AML-193 (cell line): ENCODE measurements around the gene DHCR7.

ENCODE experiments used
- DNase-seq, 2 experiments: peaks; one replicate each; lab custom pipeline; 2025; lab: John Stamatoyannopoulos, UW

The DHCR7 gene

DNA sequence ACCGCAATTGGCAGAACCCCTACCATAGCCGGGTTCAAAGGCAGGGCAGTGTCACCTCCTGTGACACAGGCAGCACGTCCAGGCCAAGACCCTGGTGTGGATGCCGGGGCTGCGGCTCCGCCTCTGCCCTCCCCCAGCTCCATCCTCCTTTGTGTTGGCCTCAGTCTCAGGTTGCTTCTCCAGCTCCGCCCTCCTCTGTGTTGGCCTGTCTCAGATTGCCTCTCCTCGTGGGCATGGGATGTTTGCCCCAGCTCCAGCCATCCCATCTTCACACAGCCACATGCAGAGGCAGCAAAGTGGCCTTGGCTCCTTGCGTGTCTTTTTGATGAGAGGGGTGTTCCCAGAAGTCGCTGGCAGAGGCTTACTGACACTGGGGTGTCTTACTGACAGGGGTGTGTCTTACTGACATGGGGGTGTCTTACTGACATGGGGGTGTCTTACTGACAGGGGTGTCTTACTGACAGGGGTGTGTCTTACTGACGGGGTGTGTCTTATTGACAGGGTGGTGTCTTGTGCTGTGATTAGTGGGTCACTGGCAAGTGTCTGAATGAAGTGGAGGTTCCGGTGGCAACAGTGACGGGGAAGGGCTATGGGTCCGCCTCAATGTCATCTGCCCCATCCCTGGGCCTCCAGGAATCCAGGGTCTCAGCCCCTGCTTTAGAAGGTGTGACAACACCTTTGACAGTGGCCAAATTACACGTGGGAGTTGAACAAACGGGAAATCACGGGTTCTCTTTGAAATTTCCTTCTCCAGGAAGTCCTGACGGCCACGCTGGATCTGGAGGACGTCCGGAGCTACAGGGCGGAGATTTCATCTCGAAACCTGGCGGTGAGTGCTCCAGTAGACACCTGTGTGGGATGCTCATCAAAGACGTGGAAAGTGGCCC lies 29.7 kb upstream of the DHCR7 start:
- no peak for DNase-seq

DNA sequence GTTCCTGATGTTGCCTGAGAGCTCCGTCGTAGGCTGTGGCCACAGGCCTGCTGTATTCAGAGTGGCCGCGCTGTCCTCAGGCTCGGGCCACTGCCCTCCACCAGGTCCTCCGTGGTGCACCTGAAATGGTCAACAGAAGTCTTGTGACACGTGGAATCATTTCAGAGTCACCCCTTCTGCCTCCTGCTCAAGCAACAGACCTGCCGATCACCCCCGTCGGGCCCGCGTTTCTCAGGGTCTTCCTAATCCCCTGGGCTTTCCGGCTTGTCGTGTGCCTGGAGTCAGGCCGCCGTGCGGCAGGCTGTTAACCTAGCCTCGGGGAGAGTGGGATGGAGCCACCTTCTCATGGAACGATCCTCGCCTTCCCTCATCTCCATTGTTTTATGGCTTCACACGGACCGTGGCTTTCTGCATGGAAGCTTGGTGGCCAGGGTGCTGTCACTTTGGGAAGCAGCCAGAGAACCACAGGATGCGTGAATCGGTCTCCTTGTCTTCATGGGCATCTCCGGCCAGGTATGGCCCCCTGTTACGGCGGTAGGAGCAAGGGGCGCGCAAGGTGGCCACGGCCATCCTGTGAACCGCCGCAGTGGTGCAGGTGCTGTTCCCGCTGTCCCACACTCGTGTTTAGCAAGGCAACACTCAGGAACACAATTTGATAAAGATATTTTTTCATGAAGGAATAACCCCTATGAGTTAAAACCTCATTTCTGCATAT lies 28.9 kb upstream of the DHCR7 start:
- no peak for DNase-seq

DNA sequence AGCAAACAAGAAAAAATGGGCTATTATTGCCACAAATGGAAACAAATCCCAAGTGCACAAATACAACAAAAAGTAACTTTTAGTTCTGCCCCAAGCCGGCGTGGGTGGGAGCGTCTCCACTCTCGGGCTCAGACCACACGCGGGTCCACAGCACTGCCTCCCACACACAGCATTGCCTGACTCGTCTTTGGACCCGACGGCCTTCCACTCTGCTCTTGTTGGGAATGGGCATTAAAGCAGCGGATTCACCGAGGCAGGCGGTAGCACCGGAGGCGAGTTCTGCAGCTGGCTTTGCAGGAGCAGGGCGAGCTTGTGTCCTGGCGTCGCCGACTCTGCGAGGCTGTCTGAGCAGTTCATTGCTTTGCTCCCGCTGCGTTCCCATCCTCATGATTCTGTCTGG lies 27.8 kb upstream of the DHCR7 start:
- DNase-seq = no peak

DNA sequence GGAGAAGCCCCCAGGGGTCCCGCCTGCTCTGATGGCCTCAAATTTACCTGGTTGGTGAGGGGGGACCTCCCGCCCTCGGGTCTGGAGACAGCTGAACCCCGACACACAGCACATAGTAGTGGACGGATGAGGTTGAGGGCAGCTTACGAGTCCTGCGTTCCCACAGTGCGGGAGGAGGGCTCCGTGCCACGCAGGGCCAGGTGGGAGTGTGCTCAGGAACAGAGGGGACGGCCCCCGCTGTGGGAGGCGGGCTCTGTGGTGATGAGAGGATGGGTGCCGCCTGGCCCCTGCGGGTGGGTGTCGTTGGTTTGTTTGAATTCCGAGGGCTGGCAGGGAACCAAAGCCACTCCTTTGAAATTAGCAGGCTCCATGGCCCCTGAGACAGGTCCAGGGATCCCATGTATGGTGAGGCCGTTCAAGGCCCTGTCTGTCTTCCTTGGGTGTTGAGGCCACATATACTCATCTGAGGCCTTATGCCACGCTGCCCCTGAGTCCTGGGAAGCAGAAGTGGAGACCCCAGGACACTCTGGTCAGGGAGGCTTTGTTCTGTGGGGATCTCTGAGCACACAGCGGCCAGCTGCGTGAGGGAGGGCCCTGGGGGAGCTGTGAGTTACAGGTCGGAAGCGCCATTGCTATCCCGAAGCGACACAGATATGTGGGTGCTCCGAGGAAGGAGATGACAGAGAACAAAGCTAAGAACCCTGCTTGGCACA lies 26.7 kb upstream of the DHCR7 start:
- DNase-seq = no peak

DNA sequence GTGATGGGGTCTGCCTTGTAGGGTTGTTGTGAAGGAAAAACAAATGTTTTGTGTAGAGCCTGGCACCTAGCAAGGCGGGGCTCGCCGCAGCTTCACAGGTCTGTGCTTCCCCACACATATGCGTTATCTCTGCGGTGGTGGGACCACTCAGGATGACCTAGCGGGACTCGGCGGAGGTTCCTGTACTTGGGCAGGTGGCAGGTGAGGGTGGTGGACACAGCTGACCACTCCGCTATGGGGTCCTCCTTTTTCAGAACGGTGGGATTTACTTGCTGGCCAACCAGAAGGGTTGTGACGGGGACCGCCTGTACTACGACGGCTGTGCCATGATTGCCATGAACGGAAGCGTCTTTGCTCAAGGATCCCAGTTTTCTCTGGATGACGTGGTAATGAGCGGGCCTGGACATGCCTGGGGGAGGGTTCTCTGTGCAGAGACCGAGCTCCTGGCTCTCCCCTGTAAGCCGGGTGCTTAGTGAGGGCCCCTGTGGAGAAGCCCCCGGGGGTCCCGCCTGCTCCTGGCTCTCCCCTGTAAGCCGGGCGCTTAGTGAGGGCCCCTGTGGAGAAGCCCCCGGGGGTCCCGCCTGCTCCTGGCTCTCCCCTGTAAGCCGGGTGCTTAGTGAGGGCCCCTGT lies 26.1 kb upstream of the DHCR7 start:
- DNase-seq = no peak

DNA sequence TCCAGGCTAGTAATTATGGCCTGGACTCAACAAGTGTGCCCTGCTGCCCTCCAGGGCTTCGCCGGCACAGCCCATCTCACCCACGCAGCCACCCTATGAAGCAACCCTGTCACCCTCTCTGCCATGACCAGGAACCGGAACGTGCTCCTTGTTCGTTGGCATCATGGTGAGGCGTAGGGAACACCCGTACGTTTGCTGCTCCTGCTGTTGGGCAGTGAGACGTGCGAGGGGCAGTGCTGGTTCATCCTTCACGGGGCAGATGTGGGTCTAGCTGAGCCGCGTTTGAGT lies 25.5 kb upstream of the DHCR7 start:
- DNase-seq = no peak

DNA sequence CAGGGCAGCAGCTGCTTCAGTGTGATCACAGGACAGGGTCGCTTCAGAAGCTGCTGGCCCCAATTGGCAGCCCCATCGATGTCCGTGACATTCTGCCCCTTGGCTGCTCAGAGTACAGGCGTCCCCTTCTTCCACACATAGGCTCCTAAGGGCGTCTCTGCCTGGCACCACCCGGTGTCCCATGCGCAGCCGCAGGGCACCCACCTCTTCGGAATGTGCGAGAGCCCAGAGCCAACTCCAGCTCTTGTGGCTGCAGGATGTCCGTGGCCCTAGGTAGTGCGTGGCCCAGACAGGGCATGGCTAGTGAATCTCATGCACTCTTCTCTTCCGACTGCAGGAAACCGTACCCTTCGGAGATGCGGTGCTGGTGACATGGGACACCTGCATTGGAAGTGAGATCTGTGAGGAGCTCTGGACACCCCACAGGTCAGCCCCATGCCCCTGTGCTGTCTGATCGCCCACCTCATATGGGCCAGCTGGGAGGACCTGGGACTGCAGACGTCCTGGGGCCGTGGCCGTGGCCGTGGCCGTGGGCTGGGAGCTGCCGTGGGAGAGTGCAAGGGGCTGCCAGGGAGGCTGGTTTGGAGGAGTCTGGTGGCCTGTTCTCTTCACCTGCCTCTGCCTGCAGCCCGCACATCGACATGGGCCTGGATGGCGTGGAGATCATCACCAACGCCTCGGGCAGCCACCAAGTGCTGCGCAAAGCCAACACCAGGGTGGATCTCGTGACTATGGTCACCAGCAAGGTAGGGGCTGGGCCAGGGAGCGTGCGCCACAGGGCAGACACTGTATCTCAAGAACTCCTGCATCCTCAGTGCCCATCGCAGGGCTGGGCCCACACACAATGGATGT lies 25.0 kb upstream of the DHCR7 start:
- DNase-seq = no peak

DNA sequence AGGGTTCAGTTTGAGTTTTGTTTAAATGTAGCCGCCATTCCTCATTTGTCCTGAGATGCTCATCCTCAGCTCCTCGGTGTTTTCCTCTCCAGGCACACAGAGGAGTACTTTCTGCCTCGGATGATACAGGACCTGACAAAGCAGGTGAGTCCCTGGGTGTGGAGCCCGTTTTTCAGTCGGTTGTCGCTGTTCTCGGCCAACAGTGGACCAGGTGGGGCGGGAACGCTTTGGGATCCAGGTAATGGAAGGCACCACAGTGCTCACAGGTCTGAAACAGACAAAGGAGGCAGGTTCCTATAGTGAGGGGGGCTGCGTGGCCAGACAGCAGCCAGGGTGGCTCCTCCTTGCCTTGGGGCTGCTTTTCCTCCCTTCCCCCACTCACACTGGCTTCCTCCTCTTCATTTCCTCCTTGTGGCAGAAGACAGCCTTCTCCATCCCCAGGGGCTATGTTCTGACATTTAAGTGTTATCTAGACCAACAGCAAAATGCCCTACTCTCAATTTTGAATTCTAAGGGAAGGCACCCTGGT lies 24.2 kb upstream of the DHCR7 start:
- no peak for DNase-seq

DNA sequence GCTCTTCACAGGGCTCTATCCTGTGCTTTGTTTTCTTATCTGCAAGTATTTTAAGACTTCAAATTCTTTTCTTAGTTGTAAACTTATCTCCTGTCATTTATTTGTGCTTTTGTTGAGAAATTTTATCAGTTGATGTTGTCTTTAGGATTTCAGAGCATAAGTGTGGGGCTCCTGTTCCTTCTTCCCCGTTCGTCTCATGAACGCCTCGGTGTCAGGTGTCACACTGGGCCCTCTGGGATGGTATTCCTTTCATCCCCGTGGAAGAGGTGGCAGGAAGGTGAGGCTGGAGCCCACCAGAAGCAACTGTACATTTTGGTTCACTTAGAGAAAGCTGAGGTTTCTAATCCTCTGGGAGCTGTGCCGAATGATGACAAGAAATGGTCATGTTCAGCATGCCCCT lies 22.8 kb upstream of the DHCR7 start:
- DNase-seq = no peak

DNA sequence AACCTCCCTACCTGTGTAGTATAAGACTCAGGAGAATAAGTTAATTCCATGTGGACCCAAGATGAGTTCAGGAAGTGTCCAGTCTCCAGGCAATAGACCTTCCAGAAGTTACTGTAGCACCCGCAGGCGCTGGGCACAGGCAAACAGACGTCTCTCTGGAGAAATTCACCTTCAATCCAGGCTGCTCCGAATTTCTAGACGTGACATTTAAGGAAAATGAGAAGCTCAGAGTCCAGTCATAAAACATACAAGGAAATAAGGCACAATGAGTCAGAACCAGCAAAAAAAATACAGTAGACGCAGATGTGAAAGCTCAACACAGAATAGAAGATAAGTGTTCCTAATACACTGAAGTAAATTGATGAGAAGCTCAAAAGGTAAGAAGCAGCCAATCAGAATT lies 19.0 kb upstream of the DHCR7 start:
- DNase-seq = no peak

DNA sequence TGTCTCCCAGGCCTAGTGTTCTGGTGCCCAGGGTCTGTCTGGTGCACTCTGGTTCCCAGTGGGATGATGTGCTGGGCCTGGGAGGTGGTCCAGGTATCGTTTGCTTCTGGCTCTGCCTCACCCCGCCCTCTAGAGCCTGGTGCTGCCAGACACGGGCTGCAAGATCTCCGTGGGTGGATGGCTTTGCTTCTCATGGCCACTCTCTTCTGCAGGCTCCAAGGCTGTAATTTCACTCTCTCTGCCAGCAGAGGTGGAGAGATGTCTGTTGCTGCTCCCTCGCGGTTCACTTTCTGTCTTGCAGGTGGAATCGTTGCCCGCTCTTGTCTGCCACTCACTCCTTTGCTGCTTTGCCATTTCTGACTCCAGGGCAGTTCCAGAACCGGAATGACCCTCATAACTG lies 18.2 kb upstream of the DHCR7 start:
- no peak for DNase-seq

DNA sequence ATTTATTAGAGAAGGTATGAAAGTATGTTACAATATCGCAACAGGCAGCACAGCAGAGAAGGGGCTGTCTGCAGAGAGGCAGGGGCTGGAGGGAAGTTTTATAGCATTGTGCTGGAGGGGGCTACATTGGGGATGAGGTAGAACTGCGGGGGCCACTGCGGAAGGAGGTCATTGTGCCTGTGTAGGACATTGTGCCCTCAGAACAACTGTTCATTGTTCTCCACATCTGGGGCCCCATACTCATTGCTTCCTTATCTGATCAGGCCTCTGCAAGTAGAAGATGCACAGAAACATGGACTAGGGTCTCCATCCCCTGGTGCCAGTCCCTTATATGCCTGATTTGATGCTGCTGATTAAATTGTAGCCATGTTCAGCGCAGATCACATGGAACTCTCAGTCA lies 16.9 kb upstream of the DHCR7 start:
- DNase-seq = no peak

DNA sequence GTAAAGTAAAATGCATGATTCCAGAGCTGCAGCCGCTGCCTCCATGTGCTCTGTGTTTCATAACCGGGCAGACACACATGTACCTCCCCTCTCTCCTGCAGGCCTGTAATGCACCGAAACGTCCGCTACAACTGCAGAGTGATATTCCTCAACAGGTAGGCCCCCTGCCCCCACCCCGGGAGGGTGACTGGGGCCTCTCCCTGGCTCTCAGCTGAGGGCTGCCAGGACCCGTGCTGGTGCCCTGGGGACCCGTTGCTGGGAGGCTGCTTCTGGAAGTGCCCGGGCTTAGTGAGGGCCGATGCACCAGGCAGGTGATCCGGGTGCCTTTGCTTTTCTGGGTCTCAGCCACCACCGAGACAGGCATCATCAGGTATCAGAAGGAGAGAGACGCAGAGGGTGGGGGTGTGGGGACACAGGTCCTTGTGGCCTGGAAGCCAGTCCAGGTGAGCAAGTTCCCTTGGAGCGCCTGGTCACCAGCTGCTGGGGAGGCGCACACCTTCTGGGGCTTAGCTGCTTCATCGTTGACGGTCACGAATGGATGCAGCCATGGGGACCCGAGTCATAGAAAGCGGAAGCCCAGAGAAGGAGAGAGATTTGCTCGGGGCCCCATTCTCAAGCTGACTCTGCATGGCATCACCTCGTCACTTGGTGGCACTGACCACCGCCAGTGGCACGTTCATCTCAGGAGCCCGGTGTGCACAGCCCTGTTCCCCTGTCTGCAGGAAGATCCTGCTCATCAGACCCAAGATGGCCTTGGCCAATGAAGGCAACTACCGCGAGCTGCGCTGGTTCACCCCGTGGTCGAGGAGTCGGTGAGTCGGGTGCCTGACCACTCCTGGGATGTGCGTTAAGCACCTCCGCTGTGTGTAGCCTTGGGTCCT lies 15.4 kb upstream of the DHCR7 start:
- DNase-seq = no peak

DNA sequence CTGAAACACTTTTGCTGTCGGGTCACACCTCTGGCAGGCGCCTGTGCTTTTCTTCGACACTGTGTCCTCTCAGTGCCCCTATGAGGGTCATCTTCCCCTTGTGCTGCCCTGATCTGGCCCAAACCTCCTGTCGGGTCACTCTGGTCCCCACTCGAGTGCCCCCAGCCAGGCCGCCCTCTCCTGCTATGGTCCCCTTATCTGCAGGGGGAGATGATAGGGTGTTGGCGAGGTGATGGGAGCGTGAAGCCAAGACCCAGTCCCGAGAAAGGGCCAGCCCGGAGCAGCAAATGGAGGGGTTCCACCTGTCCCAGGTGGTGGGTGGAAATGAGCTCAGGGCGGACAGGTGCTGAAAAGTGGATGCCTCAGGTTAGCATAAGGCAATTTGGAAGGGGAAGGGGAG lies 14.5 kb upstream of the DHCR7 start:
- DNase-seq = no peak

DNA sequence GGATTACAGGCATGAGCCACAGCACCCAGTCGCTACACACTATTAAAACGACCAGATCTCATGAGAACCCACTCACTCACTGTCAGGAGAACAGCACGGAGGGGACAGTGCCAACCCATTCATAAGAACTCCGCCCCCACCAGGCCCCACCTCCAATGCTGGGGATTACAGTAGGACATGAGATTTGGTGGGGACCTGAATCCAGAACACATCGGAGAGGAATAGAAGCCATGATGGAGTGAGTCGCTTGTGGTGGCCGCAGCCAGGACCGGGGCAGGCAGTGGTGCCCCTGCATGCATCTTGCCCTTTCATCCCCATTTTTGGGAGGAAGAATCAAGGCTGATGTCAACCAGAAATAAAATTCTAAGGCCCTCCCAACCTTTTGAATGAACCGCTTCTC lies 13.5 kb upstream of the DHCR7 start:
- DNase-seq = no peak

DNA sequence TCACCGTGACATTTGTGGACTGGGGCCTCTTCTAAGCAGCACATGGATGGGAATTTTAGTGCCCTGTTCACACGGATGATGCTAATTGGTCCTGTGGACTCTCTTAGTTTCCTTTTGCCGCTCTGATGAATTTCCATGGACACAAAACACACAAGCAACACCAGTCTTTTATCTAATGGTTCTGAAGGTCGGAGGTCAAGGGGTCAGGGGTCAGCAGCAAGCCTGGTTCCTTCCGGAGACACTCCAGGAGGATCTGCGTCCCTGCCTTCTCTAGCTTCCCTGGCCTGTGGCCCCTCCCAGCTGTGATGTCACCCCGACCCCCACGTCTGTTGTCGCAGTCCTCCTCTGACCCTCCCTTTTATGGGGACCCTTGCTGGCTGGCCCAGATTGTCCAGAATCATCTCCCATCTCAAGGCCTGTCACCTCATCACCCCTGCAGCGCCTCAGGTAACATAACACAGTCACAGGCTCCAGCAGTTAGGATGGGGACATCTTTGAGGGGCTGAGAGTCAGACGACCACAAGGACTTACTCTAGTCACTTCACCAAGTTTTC lies 11.7 kb upstream of the DHCR7 start:
- no peak for DNase-seq

DNA sequence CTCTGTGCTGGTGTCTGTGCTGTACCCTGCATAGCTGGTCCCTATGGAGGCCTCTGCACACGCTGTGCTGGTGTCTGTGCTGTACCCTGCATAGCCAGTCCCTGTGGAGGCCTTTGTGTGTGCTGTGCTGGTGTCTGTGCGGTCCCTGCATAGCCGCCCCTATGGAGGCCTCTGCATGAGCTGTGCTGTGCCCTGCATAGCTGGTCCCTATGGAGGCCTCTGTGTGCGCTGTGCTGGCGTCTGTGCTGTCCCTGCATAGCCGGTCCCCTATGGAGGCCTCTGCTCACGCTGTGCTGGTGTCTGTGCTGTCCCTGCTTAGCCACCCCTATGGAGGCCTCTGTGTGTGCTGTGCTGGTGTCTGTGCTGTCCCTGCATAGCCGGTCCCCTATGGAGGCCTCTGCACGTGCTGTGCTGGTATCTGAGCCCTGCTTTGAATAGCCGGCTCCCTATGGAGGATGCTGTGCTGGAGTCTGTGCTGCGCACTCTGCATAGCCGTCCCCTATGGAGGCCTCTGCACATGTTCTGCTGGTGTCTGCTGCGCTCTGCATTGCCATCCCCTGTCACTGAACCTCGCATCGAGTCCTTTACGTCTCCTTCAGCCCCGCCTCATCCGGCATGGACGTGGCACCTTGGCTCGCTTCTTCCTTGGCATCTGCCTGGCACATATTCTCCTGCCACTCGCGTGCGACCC lies 11.0 kb upstream of the DHCR7 start:
- DNase-seq = no peak

DNA sequence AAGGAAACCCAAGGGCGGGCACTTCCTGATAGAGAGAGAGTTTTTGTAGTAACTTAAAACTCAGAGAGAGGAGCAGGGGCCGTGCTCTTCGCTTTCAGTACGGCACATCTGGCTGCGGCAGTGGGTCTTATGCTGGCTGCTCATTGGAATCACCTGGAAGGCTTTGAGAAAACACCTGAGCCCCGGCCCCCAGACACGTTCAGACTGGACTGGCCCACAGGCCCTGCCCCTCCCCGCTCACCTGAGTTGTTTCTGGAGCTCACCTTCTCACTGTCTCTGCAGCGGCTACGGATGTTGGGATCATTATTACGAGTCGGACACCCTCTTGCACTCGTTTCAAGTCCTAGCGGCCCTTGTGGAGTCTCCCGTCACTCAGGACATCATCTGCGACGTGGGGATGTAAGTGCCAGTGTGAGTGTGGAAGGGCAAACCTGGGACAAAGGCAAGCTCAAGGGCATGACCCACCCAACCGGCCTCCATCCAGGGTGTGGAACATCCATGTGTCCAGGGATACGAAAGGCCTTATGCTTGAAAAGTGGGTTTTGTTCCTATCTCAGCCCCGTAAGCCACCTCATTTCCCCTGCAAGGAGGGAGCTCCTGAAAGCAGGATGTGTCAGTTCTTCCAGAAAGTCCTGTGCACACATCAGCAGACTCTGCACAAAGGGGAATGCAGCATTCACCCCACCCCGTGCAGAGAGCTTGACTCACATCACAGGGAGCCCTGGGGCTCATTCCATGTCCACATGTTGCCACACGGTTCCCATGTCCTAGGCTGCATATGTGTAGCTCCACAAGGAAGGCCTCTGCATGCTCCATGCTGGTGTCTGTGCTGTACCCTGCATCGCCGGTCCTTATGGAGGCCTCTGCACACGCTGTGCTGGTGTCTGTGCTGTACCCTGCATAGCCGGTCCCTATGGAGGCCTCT lies 10.2 kb upstream of the DHCR7 start:
- DNase-seq = no peak
